Dermis microvascular lymphatic vessel endothelial cell (primary cell): ENCODE measurements around the gene KLHL36. TPM values are rescaled to one million over a fixed set of nuclear protein-coding genes. Genes with fewer than 3 reads are reported as not detected.
"Not testable (repeated sequence)": the region's sequence is repeated elsewhere in the genome, so short reads cannot be mapped to it uniquely, and the experiment has no call there.

ENCODE experiments used
- DNase-seq, 2 donors: peaks; one replicate each; pipeline versions ENCODE4 v3.0.0 to v3.0.0-alpha.2; 2010; ENCODE audit warnings: low read depth in 2 of 2
- total RNA-seq: library from RNA; depleted of rRNA; stranded (reverse); fragments of >200 nt; gene quantifications from 2 replicates; pipeline ENCODE4 v1.2.1, GENCODE V29; 2014

Gene KLHL36
- total RNA-seq, 1 donor from 2014 or later = 49.6 TPM

DNA sequence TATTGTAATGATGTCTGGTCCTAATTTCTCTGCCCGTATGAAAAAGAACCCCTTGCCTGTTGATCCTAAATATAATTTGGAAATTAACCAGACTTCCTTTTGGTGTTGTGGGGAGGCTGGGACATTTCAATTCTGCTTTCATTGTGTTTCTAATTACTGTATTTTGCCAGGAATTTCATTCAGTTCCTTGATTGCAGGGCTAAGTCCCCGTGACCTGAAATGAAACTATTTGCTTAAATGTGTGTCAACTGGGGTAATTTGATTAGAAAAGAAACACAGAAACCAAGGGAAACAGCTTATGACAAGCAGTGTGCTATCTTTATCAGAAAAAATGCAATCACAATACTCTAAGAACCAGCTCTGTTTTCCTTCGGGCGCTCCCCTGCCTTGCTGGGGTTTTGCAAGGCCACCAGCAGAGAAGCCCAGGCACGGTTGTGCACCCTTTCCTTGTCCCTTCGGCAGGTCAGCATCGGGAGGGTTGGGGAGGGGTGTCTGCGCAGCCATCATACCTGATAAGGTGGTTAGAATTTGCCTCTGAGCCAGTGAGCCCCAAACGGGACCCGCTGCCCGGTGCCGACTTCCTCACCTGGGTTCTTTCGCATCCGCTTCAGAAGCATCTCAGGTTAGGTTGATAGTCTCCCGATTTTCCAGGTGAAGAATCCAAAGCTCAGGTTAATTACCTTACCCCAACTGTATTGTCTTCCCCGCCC lies 19.4 kb downstream of the KLHL36 start:
- DNase-seq = no peak

DNA sequence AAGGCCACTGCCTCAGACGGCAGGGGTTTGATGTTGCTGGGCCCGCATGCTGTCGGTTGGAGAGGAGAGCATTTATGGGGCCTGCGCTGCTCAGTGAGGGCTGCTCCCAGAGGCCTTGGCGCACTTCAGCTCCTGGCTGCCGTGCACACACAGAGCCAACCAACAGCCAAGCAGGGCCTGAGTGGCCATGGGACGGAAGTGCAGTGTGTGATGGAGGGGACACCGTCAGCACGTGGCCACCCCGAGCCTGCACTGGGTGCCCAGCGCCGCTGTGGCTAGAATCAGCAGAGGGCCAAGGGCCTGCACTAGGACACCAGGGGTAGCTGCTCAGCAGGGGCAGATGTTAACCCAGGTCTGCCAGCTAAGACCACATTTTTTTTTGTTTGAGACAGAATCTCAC lies 21.8 kb downstream of the KLHL36 start:
- no peak for DNase-seq

DNA sequence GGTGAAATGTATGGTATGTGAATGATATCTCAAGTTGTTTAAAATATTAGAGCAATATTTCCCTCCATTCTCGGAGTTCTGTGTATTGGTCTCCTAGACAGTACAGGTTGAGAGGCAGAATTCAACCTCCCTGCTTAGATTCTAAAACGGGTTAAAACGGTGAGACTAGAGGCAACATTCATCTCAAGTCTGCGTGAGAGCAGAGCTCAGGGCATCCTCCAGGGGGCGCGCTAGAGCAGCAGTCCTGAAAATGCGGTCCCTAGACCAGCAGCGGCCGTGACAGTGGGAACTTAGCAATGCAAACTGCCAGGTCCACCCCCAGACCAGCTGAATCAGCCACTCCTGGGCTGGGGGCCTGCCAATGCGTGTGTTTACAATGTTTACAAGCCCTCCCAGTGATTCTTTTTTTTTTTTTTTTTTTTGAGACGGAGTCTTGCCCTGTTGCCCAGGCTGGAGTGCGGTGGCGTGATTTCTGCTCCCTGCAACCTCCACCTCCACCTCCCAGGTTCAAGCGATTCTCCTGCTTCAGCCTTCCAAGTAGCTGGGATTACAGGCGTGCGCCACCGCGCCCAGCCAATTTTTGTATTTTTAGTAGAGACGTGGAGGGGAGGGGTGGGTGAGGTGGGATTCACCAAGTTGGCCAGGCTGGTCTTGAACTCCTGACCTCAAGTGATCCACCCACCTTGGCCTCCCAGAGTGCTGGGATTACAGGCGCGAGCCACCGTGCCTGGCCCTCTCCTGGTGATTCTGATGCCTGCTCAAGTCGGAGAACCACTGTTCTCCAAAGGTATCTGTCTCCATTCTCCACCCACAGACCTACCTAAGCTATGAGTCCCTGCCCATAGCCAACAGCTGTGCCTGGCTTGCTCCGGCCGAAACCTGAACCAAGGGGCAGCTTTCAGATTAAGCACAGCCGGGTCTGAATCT lies 24.2 kb downstream of the KLHL36 start:
- peak; percentile 52 to 76 for DNase-seq

DNA sequence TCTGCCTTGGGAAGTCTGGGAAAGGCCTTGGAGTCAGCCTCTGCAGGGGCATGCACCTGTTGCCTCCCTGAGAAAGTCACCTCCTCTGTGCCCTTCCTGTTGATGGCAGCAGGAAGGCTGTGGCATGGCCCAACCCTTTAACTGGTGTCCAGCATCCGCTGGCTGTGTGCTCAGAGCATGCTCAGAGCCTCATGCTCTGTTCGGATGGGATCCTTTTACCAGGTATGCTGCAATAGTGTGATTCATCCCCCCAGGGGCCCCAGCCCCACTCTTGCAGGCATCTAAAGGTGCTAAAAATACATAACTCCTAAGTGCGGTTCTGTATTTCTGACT lies 24.9 kb downstream of the KLHL36 start:
- DNase-seq = no peak

DNA sequence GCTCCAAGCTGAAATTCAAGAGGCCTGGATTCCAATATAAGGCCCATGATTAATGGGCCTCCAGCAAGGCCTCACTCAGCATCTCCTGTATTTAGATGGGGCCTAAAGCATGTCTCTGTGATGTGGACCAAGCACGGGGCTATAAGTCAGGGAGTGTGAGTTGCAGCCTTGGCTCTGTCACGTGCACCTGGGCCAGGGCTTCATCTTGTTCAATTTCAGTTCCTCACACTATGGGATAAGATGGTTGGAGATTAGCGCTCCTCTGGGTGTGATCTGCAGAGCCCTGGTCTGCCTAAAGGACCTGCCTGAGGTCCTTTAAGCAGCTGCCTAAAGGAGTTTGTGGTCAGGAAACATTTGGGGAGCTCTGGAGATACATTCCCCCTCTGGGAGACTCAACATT lies 25.2 kb downstream of the KLHL36 start:
- DNase-seq = no peak

DNA sequence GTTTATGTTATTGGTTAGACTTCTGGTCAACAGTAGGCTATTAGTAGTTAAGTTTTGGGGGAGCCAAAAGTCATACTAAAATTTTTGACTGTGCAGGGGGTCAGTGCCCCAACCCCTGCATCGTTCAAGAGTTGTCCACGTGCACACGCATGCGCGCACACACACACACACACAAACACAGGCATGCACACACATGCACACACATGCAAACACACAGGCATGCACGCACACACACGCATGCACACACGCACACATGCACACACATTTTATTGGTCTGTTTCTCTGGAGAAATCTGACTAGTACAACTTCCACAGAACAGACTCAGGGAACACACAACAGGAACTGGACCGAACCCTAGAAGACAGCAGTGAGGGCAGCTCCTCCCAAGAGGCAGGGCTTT lies 27.1 kb downstream of the KLHL36 start:
- no peak for DNase-seq

DNA sequence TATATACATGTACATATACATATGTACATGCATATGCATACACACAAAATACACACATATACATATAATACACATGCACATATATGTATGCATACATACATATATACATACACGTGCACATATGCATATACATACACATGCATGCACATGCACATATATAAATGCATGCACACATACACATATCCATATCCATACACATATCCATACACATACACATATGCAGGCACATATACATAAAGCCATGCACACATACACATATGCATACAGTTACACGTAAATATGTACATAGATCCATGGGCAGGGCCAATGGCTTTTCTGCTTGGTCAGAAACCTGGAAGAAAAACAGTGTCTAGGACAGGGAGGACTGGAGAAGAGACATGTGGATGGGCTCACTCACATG lies 27.6 kb downstream of the KLHL36 start:
- no peak for DNase-seq

DNA sequence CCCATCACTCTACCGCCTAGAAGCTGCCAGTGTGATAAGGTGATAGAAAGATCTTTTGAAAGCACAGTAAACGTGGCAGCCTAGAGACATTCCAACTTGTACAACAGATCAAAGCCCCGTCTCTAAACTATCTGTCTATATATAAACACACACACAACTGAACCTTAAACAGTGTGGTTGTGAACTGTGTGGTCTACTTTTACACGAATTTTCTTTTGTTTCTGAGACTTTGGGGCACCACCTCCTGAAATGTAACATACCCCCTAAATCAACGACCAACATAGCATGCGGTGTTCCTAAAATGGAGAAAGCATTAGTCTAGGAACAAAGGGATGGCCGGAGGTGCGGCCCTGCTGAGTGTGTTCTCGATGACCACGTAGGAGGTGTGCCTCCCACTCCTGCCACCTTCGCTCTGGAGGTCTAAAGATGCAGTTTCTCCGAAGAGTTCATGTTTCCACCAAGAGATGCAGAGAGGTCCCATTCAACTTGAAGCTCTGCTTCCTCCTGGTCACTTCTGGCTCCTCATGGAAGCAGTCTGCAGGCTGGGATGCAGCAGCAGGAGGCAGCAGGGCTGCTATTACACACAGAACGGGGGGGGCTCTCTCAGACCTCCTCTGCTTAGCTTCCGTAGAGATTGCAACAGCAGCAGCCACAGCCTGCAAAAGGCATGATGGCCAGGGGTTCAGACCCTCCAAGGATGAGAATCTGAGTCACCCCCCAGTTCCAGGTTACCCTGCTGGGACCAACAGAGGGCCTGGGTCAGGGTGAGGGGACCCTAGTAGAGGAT lies 28.9 kb downstream of the KLHL36 start:
- no peak for DNase-seq

DNA sequence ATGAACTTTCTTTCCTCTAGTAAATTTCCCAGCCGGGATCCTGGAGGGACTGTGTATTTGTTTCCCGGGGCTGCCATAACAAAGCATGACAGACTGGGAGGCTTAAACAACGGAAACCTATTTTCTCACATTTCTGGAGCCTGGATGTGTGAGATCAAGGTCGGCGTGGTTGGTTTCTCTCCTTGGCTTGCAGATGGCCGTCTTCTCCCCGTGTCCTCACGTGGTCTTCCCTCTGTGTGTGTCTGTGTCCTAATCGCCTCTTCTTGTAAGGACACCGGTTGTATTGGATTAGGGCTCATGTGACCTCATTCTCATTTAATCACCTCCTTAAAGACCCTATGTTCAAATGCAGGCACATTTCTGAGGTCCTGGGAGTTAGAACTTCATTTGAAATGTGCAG lies 29.5 kb downstream of the KLHL36 start:
- no peak for DNase-seq

DNA sequence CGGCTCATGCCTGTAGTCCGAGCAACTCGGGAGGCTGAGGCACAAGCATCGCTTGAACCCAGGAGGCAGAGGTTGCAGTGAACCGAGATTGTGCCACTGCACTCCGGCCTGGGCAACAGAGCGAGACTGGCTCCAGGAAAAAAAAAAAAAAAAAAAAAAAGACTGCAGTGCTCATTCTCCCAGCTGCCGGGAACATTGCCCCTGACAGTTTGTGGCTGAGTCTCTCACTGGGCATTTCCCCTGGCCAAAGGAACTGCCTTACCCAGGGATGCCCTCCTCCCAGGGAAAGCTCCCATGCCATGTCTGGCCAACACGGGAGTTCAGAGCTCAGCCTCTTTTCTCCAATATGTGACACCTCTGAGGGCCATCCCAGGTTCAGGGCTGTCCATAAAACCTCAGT lies 30.2 kb downstream of the KLHL36 start:
- DNase-seq = no peak

DNA sequence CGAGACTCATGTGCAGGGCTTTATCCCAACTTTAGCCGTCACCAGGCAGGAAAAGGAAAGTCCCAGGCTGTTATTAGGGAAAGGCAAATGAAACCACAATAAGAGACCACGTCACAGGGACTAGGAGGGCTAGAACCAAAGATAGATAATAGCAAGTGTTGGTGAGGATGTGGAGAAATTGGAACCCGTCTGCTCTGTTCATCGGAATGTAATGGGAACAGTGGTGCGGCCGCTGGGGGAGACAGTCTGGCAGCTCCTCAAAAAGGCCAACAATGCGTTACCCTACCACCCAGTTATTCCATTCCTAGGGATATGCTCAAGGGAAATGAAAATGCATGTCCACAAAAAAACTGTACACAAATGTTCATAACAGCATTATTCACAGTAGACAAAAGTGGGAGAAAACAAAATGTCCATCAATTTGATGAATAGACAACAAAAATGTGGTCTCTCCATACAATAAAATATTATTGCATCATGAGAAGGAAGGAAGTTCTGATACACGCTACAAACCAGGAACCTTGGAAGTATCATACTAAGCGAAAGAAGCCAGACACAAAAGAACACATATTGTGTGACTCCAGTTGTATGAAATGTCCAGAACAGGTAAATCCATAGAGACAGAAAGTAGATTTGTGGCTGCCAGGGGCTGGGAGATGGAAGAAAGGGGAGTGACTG lies 32.0 kb downstream of the KLHL36 start:
- DNase-seq = no peak

DNA sequence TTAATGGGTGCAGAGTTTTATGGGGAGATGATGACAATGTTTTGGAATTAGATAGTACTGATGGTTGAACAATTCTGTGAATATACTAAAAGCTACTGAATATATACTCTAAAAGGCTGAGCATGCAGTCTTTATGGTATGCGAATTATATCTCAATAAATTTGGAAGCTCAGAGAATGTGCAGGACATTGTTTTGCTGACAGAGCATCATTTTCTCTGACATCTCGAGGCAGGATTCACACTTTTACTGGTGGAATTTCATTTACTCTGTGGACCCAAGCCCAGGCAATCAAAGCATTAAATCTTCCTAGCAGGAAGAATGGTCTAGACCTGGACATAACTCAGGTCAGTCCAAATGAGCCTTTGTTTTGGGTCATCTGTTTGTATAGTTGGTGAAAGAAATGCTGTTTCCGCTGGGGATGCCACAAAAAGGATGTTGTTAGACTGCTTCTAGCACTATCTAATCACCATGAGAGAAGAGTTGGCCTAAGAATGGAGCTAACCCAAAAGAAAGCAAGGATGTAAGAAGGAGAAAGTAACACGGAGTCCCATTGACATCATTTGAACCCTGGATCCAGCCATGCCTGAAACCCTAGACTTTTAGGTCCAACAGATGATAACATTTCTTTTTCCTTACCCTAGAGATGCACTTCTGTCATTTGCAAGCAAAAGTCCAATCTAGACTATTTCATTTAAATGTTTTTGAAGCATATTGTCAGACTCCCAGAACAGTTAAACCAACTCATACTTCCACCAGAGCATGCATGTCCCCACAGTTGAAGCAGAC lies 32.7 kb downstream of the KLHL36 start:
- no peak for DNase-seq

DNA sequence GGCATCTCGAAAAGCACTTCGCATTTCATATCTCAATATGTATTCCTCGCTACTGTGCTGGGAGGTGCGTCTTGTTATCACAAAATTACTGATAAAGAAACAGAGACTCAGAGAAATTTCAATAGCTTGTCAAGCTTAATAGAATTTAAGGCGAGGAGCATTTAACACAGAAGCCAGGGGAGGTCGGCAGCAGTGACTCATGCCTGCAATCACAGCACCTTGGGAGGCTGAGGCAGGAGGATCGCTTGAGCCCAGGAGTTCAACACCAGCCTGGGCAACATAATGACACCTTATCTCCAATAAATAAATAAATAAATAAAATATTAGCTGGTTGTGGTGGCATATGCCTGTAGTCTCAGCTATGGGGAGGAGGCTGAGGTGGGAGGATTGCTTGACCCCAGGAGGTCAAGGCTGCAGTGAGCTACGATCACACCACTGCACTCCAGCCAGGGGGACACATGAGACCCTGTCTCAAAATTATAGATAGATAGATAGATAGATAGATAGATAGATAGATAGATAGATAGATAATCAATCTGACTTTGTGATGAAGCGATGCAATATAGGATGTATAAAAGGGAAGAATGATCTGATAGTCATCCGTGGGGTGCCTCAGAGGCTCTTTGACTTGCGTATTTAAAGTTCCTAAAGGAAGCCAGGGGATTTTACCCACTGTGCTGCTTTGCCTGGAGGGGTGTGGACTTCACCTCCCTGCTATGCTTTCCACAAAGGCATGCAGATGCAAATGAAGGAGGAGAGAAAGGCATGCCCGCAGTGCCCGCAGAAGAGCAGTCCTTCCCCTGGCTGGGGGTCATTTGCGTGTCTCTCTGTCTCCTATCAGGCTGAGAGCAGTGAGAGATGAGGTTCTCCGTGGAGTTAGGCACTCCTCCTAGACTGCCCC lies 35.6 kb downstream of the KLHL36 start:
- no peak for DNase-seq

DNA sequence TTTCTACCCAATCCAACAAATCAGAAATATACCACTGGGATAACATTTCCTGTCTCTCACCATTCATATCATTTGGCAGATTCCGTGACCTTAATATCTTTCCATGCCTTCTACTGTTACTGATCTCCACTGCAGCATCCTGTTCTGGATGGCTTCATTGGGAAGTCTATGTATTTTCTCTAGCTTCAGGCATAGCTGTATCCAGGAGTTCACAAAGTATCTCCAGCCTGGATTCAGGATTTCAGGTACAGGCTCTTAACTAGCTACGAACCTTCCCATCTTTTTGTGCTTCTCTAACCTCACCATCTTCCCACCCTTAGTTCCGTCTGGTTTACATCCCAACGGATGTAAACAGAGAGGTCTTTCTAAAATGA lies 36.3 kb downstream of the KLHL36 start:
- no peak for DNase-seq

DNA sequence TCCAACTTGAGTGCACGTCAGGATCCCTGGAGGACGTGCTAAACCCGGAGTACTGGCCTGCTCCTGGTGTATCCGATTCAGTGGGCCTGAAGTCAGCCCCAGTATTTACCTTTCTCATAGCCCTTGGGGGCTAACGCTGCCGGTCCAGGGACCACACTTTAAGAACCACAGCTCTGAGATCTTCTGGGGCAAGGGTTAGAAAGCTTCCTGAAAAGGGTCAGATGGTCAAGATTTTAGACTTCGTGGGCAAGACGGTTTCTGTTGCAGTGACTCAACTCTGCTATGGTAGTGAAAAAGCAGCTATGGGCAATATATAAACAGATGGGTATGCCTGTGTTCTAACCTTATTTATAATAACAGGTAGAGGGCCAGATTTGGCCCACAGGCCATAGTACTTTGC lies 36.9 kb downstream of the KLHL36 start:
- no peak for DNase-seq

DNA sequence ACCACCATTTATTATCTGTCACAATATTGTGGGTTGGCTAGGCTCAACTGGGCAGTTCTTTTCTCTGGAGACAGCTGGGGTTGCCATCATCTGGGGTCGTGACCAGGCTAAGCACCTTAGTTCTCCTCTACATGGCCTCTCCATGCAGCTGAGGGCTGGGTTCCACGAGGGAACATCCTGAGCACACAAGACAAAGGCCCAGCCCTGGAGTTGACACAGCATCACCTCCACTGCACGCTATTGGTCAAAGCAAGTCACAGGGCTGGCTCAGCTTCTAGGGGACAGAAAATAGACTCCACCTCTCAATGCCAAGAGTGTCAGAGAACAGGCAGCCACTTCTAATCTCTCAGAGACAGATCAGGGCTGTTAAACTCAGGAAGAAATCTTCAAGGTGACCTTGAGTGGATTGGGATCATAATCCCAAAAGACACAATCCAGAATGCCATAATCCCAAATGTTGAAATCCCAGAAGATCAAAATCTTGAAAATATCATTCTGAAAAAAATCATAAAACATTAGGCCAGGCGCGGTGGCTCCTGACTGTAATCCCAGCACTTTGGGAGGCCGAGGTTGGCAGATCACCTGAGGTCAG lies 38.5 kb downstream of the KLHL36 start:
- no peak for DNase-seq

DNA sequence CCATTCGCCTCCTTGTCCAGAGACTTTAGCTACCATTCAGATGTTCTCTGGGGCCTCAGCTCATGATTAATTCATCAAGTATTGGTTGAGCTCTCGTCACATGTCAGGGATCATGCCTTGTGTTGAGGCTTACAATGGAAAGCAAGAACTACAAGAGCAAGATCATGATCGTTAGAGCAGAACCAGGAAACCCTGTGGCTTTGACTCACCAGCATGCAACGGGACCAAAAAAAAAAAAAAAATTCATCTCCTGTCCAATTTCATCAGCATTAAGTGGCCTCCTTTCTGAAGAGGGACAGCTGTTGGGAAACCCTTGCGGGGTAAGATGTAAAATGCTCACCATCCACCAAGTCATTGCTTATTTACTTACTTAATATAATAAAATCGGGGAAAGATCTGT lies 39.4 kb downstream of the KLHL36 start:
- peak in 1 of 2 donors; percentile 69 for DNase-seq

DNA sequence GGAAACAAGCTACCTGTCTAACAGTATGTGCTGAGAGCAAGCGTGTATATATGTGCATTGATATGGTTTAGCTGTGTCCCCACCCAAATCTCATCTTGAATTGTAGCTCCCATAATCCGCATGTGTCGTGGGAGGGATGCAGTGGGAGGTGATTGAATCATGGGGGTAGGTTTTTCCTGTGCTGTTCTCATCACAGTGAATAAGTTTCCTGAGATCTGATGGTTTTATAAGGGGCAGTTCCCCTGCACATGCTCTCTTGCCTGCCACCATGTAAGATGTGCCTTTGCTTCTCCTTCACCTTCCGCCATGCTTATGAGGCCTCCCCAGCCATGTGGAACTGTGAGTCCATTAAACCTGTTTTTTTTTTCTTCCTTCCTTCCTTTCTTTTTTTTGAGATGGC lies 39.9 kb downstream of the KLHL36 start:
- DNase-seq = not testable (repeated sequence)

DNA sequence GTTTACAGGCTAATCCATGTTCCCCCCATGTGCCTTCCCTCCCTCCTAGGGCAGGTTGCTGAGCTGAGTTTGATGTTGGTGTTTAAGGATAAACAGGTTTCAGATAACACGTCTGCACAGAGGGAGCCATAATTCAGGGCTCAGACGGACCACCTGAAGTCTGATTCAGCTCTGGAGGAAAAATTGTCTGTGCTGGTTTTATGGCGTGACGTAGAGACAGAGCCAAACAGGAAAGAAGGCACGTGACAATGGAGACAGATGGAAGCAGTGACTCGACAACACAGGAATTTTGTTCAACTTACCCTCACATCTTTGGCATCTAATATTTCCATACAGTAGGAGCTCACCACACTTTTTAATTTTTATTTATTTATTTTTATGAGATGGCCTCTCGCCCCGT lies 40.8 kb downstream of the KLHL36 start:
- DNase-seq = peak; percentile 90 to 91
